ENCODE data around the gene BRCA1.
"Not testable (repeated sequence)": the region's sequence is repeated elsewhere in the genome, so short reads cannot be mapped to it uniquely, and the experiment has no call there.

DNA sequence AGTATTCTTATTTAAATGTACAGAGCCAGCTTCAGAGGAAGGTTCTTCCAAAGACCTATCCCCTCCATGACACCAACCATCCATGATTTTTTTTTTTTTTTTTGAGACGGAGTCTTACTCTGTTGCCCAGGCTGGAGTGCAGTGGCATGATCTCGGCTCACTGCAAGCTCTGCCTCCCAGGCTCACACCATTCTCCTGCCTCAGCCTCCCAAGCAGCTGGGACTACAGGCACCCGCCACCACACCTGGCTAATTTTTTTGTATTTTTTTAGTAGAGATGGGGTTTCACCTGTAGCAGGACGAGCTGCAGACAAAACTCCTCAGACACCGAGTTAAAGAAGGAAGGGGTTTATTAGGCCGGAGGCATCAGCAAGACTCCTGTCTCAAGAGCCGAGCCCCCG lies 34.8 kb upstream of the BRCA1 start:
- TF ChIP-seq, protein P1, sequence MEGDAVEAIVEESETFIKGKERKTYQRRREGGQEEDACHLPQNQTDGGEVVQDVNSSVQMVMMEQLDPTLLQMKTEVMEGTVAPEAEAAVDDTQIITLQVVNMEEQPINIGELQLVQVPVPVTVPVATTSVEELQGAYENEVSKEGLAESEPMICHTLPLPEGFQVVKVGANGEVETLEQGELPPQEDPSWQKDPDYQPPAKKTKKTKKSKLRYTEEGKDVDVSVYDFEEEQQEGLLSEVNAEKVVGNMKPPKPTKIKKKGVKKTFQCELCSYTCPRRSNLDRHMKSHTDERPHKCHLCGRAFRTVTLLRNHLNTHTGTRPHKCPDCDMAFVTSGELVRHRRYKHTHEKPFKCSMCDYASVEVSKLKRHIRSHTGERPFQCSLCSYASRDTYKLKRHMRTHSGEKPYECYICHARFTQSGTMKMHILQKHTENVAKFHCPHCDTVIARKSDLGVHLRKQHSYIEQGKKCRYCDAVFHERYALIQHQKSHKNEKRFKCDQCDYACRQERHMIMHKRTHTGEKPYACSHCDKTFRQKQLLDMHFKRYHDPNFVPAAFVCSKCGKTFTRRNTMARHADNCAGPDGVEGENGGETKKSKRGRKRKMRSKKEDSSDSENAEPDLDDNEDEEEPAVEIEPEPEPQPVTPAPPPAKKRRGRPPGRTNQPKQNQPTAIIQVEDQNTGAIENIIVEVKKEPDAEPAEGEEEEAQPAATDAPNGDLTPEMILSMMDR (conservative IDR thresholded peaks at IDR 0.05) = not testable (repeated sequence)
- not testable (repeated sequence) for TF ChIP-seq ZFX (IDR thresholded peaks at IDR 0.05)
